NB4 (cell line): ENCODE results near the gene HTR2C.

Experiments
- MAX ChIP-seq: IDR thresholded peaks from 2 replicates; pipeline ENCODE4 v1.6.1; 2011; ENCODE audit warnings: low read depth, low read length
- MYC ChIP-seq: IDR thresholded peaks from 2 replicates; pipeline ENCODE4 v1.6.1; 2011; ENCODE audit warnings: low read depth, low read length
- POLR2A ChIP-seq: IDR thresholded peaks from 2 replicates; pipeline ENCODE4 v1.6.1; 2011; ENCODE audit warnings: mild to moderate bottlenecking; ENCODE audit not compliant: insufficient read length; ENCODE audit errors: extremely low read depth
- TF ChIP-seq, protein P1 (sequence below): IDR thresholded peaks from one replicate; pipeline ENCODE4 v1.5.1; 2012; ENCODE audit warnings: low read depth, low read length

DNA sequence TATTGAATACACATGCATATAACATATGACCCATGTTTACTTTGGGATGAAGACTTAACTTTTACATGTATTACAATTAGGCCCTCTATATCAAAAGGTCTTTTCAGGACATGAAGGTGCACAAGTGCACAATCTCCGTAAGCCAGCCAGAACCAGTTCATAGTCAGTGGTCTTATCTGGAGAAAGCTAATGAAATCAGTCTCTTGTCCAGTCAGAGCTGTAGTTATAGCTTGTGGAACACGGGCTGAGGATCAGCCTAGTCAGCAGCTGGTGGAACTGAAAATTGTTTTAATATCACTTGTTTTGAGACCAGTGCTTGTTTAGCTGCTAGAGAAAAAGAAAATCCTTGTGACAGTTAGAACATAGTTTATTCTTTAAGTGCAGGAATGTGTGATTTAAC is 235.6 kb downstream of the HTR2C start:
- TF ChIP-seq, protein P1, sequence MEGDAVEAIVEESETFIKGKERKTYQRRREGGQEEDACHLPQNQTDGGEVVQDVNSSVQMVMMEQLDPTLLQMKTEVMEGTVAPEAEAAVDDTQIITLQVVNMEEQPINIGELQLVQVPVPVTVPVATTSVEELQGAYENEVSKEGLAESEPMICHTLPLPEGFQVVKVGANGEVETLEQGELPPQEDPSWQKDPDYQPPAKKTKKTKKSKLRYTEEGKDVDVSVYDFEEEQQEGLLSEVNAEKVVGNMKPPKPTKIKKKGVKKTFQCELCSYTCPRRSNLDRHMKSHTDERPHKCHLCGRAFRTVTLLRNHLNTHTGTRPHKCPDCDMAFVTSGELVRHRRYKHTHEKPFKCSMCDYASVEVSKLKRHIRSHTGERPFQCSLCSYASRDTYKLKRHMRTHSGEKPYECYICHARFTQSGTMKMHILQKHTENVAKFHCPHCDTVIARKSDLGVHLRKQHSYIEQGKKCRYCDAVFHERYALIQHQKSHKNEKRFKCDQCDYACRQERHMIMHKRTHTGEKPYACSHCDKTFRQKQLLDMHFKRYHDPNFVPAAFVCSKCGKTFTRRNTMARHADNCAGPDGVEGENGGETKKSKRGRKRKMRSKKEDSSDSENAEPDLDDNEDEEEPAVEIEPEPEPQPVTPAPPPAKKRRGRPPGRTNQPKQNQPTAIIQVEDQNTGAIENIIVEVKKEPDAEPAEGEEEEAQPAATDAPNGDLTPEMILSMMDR, result no peak
- TF ChIP-seq POLR2A, result no peak
- TF ChIP-seq MAX, result no peak
- no peak for TF ChIP-seq MYC
